Skeletal muscle satellite cell (primary cell): Measurements from ENCODE around the gene DDX59.

Experiments
- H3K27me3 ChIP-seq: 2 replicates; pipeline ENCODE4 v1.7.0; 2013; ENCODE audit warnings: low read length; ENCODE audit not compliant: control insufficient read depth, insufficient read depth
- H3K36me3 ChIP-seq: 2 replicates; pipeline ENCODE4 v1.7.0; 2013; ENCODE audit warnings: mild to moderate bottlenecking, control low read depth, low read length; ENCODE audit not compliant: insufficient read depth
- H3K4me1 ChIP-seq: 2 replicates; pipeline ENCODE4 v1.7.0; 2013; ENCODE audit warnings: low read length; ENCODE audit not compliant: control insufficient read depth, insufficient read depth
- H3K4me2 ChIP-seq: 2 replicates; pipeline ENCODE4 v1.7.0; 2013; ENCODE audit warnings: mild to moderate bottlenecking, low read length
- H3K4me3 ChIP-seq: 2 replicates; pipeline ENCODE4 v1.7.0; 2013; ENCODE audit warnings: low read length
- H3K9ac ChIP-seq: 2 replicates; pipeline ENCODE4 v1.7.0; 2013; ENCODE audit warnings: mild to moderate bottlenecking, low read depth, low read length, moderate library complexity
- H3K9me3 ChIP-seq: replicated peaks from 2 replicates; pipeline ENCODE4 v1.7.0; 2013; ENCODE audit warnings: mild to moderate bottlenecking, control low read depth, low read length

Gene DDX59

DNA sequence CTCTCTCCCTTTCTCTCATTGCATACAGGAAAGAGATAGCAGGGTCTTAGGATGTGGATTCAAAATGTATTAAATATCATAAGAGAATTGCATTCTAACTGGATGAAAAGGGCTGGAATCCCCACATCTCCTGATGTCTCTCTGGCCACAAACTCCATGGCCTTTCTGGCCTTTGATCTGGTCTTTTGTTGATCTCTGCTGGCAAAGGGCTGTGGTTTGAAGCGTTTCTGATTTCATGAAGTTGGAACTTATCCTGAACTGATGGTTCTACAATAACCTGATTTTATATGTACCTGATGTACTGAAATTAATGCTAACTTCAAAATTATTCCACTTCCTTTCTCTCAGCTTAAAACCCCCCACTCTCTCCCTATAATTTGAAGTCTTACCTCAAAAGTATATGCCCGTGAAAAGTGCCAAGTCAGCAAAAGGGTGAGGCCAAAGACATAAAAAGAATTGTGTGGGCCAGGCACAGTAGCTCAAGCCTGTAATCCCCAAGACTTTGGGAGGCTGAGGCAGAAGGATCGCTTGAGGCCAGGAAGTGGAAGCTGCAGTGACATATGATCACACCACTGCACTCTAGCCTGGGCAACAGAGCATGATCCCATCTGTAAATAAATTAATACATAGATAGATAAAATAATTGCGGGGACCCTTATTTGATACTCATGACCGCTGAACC, 42.7 kb downstream of the DDX59 start:
- no peaks in the 10 kb centered on the region for H3K36me3 ChIP-seq
- no peaks in the 10 kb centered on the region for H3K9me3 ChIP-seq
- H3K4me2 ChIP-seq = no peak overlapping the region
- H3K4me3 ChIP-seq = no peak overlapping the region
- H3K4me1 ChIP-seq = peaks cover 5% of the 10 kb centered on the region
- H3K9ac ChIP-seq = no peak overlapping the region
- no peaks in the 10 kb centered on the region for H3K27me3 ChIP-seq

- peaks cover 14% of the 10 kb centered on the region for H3K4me1 ChIP-seq
- no peak overlapping the region for H3K4me2 ChIP-seq
Measured at GRCh38 chr1:200625381-200625824, 44.3 kb downstream of the DDX59 start.

GRCh38 chr1:200624679-200625335, 44.9 kb downstream of the DDX59 start:
- no peaks in the 10 kb centered on the region for H3K9me3 ChIP-seq
- no peak overlapping the region for H3K9ac ChIP-seq
- no peaks in the 10 kb centered on the region for H3K36me3 ChIP-seq
- no peak overlapping the region for H3K4me3 ChIP-seq
- H3K4me1 ChIP-seq = peaks cover 14% of the 10 kb centered on the region
- no peak overlapping the region for H3K4me2 ChIP-seq
- H3K27me3 ChIP-seq = no peaks in the 10 kb centered on the region

More at GRCh38 chr1:200625381-200625824, 44.3 kb downstream of the DDX59 start:
- Histone ChIP-seq H3K9me3 (no peaks in the 10 kb centered on the region), H3K9ac (no peak overlapping the region), H3K4me3 (no peak overlapping the region), H3K36me3 (no peaks in the 10 kb centered on the region), H3K27me3 (no peaks in the 10 kb centered on the region)

DNA sequence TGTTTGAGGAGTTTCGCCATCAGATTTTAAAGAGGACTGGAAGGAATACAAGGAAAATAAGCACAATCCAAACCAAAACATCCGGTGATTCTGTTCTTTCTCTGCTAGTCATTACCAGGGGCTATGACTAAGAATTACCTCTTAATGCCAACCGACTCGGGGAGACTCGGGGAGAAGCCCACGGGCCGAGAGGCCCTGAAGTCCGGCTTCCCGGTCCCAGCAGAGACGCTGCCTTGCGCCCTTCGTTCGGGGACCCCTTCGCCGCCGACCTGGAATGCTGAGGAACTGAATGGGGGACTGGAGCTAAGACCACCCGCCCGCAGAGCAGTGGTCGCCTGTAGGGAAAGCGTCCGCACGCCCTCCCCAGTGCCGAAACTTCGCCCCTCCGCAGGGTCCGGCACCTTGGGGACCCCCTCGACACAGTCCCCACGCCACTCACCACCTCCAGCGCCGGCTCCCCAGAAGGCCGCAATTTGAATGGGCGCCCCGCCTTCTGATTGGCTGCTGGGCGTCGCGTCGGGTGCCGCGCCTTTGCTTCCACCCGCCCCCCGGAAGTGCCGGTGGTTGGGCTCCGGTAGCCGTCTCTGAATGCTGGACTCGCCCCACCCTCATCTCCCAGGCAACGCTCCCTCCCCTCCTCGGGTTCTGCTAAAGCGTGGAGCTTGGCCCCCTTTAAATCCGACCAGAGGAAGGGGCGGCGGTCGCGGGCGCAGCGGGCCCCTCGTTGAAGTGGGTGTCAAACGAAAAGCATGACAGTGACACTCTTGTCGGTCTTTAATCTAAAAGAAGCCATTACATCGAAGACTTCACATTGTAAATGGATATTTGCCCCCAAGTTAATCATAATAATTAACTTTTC, 49.2 kb downstream of the DDX59 start, which contains the start of gene KIF14:
TSS of gene KIF14 (minus strand) at position 479 of the 859 bp plus-strand sequence. CDS start 2,028 bp downstream, outside the sequence.
- Histone ChIP-seq H3K4me2 (peak within 1 kb of the TSS; percentile 95), H3K4me3 (peak within 1 kb of the TSS; percentile 91), H3K9ac (peak within 1 kb of the TSS; percentile 91), H3K36me3 (no peaks in the 10 kb centered on the region), H3K4me1 (peaks cover 22% of the 10 kb centered on the region), H3K27me3 (no peaks in the 10 kb centered on the region), H3K9me3 (no peaks in the 10 kb centered on the region)

DNA sequence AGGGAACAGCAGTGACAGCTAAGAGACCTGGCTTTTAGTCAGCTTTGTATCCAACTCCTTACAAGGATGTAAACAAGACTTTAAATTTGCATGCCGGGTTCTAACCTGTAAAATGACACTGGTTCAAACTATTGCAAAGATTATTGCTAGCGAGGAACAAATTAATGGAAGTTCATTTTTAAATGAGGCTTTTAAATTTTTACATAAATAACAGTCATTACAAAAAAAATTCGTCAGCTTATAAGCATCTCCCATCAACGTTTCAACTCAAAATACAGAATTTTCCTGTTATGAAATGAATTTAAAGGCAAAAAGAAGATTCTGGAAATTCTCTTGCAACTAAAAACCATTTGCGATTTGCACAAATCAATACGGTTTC, 49.8 kb downstream of the DDX59 start:
- Histone ChIP-seq H3K4me2 (peak overlapping the region; percentile 95), H3K4me3 (peak overlapping the region; percentile 91), H3K27me3 (no peaks in the 10 kb centered on the region), H3K9ac (peak overlapping the region; percentile 91), H3K36me3 (no peaks in the 10 kb centered on the region), H3K9me3 (no peaks in the 10 kb centered on the region), H3K4me1 (peaks cover 19% of the 10 kb centered on the region)

DNA sequence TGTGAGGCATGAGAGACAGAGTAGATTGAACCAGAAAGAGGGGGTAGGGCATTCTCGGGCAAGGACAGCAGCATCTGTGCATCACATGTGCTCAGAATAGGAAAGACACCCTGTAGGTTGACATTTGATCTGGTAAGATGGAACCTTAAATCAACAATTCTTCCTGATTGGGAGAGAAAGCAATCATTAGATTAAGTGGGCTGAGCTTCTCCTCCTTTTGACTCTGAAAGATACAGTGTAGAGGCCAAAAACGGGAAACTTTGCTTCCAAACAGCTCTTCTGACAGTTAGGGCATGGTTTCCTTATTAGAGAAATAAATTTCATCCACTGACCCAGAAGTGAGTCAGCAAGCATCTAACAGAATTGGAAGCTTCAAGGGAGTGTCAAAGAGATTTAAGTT, 58.9 kb downstream of the DDX59 start:
- Histone ChIP-seq H3K36me3 (peaks cover 7% of the 10 kb centered on the region), H3K4me2 (no peak overlapping the region), H3K9me3 (no peaks in the 10 kb centered on the region), H3K4me3 (no peak overlapping the region), H3K27me3 (no peaks in the 10 kb centered on the region), H3K9ac (no peak overlapping the region), H3K4me1 (peaks cover 8% of the 10 kb centered on the region)

GRCh38 chr1:200602632-200603031, 67.1 kb downstream of the DDX59 start:
- no peaks in the 10 kb centered on the region for H3K4me1 ChIP-seq
- no peaks in the 10 kb centered on the region for H3K27me3 ChIP-seq

More at GRCh38 chr1:200602632-200603031, 67.1 kb downstream of the DDX59 start:
- Histone ChIP-seq H3K4me3 (no peak overlapping the region), H3K36me3 (peaks cover 7% of the 10 kb centered on the region), H3K9ac (no peak overlapping the region), H3K4me2 (no peak overlapping the region), H3K9me3 (no peaks in the 10 kb centered on the region)
